Ishikawa (cell line): ENCODE measurements around the gene RPSA.

Source experiments
- CEBPB ChIP-seq: IDR thresholded peaks from 2 replicates; pipeline ENCODE4 v1.6.1; 2012
- CREB1 ChIP-seq: IDR thresholded peaks from 2 replicates; pipeline ENCODE4 v1.6.1; 2012; ENCODE audit warnings: low read depth
- EGR1 ChIP-seq: IDR thresholded peaks from 2 replicates; pipeline ENCODE4 v1.6.1; 2012
- EP300 ChIP-seq: IDR thresholded peaks from 2 replicates; pipeline ENCODE4 v1.6.1; 2012; ENCODE audit warnings: borderline replicate concordance
- FOXM1 ChIP-seq: IDR thresholded peaks from 2 replicates; pipeline ENCODE4 v1.6.1; 2012; ENCODE audit warnings: low read depth, borderline replicate concordance
- MAX ChIP-seq: IDR thresholded peaks from 2 replicates; pipeline ENCODE4 v1.6.1; 2012
- NFIC ChIP-seq: IDR thresholded peaks from 2 replicates; pipeline ENCODE4 v1.6.1; 2012
- RAD21 ChIP-seq: IDR thresholded peaks from 2 replicates; pipeline ENCODE4 v1.6.1; 2012; ENCODE audit warnings: low read depth
- REST ChIP-seq: IDR thresholded peaks from 2 replicates; pipeline ENCODE4 v1.6.1; 2012; ENCODE audit warnings: low read depth, mild to moderate bottlenecking
- TAF1 ChIP-seq: IDR thresholded peaks from 2 replicates; pipeline ENCODE4 v1.6.1; 2012; ENCODE audit warnings: low read depth, mild to moderate bottlenecking
- TCF12 ChIP-seq: IDR thresholded peaks from 2 replicates; pipeline ENCODE4 v1.6.1; 2012; ENCODE audit warnings: low read depth
- USF1 ChIP-seq: IDR thresholded peaks from 2 replicates; pipeline ENCODE4 v1.6.1; 2012
- YY1 ChIP-seq: IDR thresholded peaks from 2 replicates; pipeline ENCODE4 v1.6.1; 2012; ENCODE audit warnings: low read depth
- ZBTB7A ChIP-seq: IDR thresholded peaks from 2 replicates; pipeline ENCODE4 v1.6.1; 2012; ENCODE audit warnings: low read depth

- TF ChIP-seq MAX (no peak), ZBTB7A (no peak), TCF12 (no peak), RAD21 (no peak), EP300 (no peak), CREB1 (no peak), EGR1 (no peak), FOXM1 (no peak), CEBPB (no peak), NFIC (no peak), REST (no peak), YY1 (no peak), USF1 (no peak), TAF1 (no peak)
Measured at GRCh38 chr3:39440316-39440715, 33.8 kb downstream of the RPSA start.
